GM10847 (cell line): ENCODE results near the gene DNAL1.

Experiments
- POLR2A ChIP-seq: IDR thresholded peaks from 2 replicates; pipeline ENCODE4 v1.6.1; 2011; ENCODE audit not compliant: insufficient read length; ENCODE audit errors: extremely low read depth

DNAL1 gene

DNA sequence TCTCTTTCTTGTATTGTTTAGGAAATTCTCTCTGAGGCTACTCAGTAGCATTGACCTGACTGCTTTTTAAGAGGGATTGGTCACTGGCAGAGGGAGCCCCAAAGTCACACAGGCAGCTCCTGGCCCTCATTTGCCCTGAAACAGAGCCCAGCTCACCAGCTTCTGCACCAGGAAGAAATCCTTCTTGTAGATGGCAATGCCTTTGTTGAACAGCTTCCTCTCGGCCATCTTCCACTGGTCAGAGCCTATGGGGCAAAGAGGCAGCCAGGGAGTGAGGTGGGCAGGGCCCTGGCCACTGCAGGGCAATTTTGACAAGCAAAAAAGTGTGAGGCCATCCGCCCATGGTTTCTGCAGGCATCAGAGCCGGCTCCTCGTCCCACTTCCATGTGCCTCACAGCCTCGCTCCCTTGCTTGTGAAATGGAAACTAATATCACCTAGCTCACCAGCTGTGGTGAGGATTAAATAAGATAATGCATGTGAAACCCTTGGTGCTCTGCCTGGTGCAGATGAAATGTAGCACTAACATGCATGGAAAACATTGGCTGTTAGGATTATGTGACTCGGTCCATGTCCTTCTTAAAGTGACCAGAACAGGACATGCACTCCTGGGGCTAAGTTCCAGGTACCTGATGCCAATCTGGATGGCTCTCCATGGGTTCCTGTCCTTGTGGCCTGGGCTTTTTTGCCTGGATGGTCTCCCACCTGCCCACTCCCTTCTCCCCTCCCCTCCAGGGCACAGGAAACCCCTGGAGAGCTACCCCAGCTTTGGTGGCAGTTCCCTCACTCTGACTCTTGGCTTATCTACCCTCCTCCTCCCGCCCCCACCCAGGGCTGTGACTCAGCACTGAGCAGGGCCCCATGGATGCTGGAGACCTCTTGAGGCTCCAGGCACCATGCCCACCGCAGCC is 80.6 kb downstream of the DNAL1 start:
- TF ChIP-seq POLR2A: no peak

DNA sequence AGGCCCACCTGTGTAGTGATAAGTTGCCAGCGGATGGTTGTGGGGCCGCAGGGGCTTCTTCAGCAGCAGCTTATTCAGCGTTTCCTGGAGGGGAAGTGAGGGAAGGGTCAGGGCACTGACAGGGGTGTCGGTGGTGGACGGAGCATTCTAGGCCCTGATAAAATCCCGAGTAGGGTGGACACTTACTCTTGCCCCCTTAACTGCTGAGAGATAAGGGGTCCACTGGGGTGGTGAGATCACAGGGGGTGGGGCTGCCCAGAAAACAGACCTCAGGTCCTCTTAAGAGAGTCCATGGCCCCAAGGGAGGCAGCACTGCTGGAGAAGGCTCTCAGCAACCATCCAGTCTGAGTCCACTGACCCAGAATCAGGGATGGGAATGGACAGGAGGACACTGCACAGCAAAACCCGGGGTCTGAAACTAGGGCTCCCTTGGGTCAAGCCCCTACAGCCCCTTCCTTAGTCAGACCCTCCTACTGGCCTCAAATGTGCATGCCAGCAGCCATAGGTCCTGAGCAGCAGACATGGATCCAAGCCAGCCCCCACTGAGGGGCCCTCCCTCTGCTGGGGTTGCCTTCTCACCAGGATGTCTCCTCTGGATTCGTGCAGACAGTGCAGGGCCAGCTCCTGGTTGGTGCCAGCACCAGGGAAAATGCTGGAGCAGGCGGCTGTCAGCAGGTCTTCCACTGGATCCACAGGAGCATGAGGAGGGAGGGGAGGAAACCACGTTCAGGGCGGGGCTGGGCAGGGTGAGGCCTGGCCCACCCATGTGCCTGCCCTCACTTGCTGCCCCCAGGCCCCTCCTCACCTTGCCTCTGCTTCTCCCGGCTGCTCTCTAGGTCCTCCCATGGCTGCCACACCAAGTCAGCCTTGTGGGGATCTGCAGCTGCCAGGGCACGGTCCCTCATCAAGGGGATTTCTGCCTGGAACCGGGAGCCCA is 81.5 kb downstream of the DNAL1 start:
- TF ChIP-seq POLR2A: no peak

DNA sequence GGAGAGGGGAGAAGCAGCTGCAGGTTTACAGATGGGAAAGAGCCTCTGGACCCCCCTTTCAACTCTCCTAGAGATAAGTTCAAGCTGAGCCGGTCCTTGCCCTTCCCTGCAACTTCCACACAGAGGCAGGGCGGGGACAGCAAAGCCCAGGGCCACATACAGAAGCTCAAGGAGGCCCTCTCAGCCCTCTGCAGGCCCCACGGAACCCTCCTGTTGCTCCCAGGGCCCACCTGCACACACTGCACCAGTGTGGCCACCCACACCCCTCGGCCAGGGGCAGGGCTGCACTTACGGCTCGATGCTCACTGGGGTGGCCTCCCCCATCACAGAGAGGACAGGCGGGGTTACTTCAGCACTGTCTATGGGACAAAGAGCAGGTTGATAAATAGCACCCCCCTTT is 82.4 kb downstream of the DNAL1 start:
- no peak for TF ChIP-seq POLR2A

DNA sequence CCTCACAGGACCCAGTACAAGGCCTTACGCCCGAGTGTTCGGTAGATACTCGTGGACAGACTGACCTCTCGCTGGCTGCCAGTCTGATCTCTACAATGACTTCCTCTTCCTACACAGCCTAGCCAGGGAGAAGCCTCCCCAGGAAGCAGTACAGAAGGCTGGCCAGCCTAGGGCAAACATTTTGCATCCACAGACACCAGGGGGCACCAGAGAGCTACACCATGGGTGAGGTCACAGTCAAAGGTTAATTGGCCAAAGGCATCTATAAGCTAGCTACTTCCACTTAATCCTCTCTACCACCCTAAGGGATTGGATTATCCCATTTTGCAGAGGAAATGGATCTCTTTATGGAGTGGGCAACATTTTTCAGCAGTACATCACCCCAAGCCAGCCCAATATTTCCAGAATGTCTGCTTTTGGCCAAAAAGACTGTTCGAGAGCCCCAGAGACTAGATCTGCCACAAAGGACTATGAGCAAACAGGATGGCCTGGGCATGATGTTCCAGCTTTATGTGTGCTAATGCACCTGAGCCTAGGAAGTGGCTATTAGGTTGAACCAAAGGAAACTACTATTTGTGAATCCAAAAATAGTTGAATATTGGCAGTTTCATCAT is 84.0 kb downstream of the DNAL1 start:
- no peak for TF ChIP-seq POLR2A

DNA sequence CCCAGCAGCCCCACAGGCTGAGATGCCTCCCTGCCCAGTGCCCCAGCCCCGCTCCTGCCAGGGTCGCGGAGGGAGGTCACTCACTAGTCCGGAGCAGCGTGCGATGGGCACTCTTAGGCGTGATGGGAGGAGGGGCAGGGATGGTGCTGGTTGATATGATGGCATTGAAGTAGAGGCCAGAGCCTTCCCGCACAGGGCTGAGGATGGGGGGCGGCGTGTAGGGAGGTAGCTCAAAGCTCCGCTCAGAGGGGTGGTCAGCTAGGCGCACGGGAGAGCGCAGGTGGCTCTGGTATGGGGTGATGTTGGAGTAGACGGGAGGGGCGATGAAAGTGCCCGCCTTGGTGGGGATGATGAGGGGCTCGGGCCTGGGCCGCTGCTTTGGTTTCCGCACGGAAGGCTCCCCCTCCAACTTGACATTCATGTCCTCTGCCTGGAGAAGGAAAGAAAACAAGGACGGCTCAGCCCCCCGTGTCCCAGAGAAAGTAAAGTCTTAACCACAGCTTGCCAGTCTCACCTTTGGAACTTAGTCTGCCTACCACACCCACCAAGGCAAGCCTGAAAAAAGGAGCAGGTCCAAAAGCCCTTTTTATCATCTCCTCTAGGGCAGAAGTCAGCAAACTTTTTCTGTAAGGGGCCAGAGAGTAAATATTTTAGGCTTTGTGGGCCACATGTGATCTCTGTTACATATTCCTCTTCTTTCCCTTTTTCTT is 84.9 kb downstream of the DNAL1 start:
- TF ChIP-seq POLR2A: no peak

DNA sequence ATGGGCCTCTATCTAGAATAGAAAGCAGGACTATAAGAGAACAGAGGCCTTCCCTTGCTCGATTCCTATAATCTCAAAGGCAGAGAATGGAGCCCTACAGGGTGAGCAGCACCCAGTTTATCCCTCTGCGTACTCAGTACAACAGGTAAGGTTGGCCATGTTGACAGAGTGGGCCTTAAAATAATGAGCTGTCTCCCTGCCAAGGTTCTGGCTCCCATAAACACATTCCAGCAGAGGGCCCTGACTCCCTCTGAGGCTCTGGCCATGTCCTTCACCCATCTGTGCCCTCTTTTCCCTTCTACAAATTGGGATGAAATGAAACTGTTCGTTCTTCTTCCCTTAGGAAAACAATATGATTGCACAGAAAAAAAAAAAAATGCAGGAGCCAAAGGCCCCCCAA is 86.3 kb downstream of the DNAL1 start:
- no peak for TF ChIP-seq POLR2A

DNA sequence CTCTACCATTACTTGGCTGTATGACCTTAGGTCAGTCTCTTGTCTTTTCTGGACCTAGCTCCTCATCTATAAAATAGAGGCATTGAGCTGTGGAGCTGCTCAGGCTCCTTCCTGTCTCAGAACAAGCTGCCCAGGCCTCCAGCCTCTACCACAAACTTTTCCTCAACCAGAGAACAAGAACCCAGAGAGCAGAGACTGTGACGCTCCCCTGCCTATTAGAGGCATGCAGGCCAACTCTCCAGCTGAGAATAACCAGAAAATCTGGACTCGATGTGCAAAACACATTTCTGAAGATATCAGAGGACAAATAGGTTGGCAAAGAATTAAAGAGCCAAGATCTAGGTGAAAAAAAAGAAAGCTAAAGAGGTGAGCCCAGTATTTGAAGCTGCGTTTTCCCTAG is 87.2 kb downstream of the DNAL1 start:
- no peak for TF ChIP-seq POLR2A

DNA sequence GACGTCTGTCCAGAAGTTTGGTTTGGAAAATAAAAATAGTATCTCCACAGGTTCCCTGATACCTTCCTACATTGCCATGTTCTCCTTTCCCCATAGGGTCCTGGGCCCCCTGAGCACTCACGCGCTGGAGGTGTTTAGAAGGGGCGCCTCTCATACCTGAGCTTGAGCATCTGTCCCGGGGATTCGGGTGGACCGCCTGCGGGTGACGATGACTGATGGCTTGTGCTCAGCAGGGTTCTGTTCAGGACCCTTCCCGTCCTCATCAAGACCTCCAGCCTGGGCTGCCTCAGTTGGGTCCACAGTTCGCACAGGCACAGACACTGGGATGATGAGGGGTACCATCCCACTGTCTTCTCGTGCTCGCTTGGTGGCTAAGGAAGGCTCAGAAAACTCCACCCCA is 92.1 kb downstream of the DNAL1 start:
- TF ChIP-seq POLR2A: no peak

DNA sequence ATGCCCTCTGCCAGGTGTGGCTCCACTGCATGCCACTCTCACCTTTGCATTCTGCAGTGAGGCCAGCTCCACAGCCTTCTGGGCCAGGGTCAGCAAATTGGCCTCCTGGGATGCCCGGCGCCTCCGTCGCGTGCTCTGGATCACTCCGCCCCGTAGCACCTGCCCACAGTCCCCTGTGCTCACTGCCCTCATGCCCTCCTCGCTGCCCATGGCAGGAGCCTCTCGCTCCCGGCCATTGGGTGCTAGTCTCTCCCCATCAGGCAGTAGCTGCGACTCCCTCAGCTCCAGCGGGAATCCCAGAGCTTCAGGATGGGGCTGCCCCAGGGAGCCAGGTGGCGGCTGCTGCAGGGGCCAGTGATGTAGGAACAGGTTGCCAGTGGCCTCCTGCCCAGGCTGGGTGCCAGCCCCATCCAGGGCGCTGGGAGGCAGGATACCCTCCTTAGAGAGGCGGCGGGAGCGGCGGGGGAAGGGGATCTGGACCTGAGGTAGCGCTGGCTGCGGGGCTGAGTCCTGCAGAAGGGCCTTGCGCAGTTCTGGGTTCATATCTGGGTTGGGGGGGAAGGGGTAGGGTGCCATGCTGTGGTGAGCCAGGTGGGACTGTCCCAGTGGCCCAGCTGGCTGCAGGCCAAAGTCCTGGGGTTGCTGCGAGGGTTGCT is 93.9 kb downstream of the DNAL1 start:
- TF ChIP-seq POLR2A: no peak

DNA sequence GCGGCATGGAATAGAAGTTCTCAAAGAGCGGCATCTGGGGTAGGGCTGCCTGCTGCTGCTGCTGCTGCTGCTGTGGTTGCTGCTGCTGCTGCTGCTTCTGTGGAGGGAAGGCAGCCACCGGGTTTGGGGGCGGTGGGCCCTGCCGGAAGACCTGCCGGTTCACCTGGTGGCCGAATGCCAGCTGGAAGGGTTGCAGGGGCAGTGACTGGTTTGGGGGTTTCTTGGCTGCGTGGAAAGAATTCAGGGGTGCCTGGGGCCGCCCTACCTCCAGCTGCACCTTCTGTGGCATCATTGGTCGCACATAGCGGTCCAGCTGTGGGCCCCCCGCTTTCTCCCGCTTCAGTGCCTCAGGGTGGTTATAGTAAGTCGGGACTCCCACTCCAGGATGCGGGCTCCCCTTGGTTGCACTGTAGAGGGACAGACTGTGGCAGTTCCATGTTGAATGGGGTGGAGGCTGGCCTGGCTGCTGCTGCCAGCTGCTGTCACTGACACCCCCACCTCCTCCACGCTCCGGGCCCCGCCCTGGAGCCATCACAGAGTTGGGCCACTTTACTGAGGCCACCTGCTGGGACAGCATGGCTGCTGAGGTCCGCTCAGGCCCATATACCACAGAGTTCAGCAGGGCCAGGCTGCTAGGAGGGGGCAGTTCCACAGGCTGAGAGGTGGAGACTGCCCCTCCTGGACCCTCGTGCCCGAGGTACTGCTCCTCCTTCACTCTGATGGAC is 94.5 kb downstream of the DNAL1 start:
- TF ChIP-seq POLR2A: no peak

DNA sequence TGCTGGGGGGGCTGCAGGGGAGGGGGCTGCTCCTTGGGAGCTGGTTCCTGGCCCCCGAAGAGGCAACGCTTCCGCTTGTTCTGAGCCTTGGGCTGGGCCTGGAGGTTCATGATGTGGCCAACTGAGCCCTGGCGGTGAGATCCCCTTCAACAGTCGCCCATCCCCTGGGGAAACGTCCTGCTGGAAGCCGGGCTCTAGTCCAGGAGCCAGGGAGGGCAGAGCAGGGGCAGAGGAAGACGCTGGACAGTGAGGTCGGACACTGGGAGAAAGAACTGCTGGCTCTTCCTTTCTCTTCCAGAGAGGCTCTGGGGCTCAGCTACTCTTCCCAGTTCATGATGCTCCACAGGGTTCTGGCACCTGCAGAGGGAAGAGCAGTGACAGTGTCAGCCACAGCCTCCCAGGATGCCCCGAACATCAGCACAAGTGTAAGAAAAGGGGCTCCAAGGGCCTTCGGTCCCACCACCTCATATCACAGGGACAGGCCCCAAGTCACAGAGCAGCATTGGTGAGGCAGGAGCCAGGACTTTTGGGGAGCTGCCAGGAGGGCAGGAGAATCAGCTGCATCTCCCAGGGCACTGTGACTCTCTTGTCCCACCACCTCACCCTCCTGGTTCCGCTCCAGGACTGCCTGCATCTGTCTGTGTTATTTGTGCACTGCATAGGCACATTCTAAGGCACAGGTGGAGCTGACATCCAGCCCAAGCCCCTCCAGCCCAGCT is 95.3 kb downstream of the DNAL1 start:
- TF ChIP-seq POLR2A: no peak

DNA sequence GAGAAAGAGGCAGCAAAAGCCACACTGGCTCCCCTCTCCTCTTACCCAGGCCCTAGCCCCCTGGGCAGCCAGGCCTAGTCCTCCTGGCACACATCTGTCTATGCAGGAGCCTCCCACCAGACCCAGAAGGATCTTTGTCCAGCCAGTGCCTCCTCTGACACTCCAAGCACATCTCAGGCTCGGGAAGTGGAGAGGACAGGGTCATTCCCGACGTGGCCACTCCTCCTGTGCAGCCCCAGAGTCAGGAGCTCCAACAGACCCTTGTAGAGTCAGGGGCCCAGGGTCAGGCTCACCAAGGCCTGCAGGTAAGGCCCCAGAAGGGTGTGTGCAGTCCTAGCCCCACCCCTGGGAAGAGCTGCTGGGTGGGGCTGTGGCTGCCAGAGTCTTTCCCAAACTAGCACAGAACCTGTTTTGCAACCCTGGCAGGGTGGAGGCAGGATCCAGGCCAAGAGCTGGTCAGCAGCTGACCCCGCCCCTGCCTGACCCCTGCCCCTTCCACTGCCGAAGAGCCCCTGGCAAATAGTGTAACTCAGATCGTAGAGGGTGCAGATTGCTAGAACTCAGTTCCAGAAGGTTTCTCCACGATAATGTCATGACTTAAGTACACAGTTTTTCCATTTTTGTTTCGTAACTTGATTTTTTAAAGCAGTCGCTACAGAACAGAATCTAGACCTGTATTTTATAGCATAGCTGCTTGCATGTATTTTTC is 96.0 kb downstream of the DNAL1 start:
- no peak for TF ChIP-seq POLR2A

DNA sequence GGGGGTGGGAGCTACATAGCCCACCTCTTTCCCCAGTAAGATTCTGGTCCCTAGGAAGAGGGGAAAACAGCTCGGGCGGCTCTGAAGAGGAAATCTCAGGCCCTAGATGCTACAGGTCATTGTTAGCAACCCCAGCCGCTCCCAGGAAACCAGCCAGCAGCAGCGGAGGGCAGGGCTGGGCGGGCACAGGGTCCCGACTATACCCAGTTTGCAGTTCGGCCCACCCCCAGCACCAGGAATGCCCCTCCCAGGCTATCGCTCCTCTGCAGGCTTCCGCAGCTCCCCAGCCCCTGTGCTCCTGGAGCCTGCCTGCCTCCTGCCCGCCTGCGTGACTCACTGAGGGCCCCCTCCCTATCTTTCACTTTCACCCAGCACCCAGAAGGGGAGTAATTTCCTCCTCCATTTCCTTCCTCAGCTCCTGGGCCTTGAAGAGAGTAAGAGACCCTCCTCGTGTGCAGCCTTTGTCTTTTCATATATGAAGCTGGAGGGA is 96.6 kb downstream of the DNAL1 start:
- TF ChIP-seq POLR2A: no peak
